Cardiac fibroblast (primary cell): Measurements from ENCODE around the gene RTP2.

ENCODE experiments used
- DNase-seq, 2 donors: peaks; one replicate each; pipeline versions ENCODE4 v3.0.0 to v3.0.0-alpha.2; 2010; ENCODE audit warnings: low read depth in 2 of 2
- H3K4me3 ChIP-seq, 2 donors: replicated peaks in 1 of 2; 1 replicate in 1 of 2; 2 replicates in 1 of 2; pipeline ENCODE4 v1.5.1; 2011; ENCODE audit warnings: low read depth in 2 of 2, low read length in 2 of 2, mild to moderate bottlenecking in 2 of 2, moderate library complexity in 1 of 2
- TF ChIP-seq, protein P1 (sequence below): IDR thresholded peaks from one replicate; pipeline ENCODE4 v1.5.1; 2011; ENCODE audit warnings: low read depth, mild to moderate bottlenecking, low read length, inconsistent platforms

Gene RTP2

DNA sequence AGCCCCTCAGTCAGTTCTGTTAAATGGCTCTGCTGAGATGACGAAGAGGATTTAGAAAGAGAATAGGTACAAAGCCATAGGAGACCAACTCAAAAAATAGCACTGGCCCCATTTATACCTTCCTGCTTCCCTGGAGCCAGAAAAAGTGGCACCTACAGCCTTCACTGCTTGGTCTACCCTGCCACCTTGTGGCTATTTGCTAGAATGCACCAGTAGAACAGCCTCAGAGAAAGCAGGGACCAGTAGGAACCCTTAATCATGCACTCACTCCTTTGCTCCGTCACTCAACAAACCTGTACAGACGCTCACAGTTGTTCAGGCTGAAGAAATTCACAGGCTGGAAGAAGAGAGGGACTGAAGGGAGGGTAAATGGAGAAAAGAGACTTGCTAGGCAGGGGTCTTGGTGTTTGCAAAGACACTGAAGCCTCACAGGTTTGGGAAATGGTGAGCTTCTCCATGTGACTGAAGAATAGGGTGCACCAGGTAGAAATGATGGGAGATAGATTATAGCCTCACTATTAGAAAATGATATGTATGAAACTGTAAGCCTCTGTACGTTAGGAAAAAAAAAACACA lies 12.1 kb upstream of the RTP2 start:
- DNase-seq: peak; percentile 80 to 83
- TF ChIP-seq, protein P1, sequence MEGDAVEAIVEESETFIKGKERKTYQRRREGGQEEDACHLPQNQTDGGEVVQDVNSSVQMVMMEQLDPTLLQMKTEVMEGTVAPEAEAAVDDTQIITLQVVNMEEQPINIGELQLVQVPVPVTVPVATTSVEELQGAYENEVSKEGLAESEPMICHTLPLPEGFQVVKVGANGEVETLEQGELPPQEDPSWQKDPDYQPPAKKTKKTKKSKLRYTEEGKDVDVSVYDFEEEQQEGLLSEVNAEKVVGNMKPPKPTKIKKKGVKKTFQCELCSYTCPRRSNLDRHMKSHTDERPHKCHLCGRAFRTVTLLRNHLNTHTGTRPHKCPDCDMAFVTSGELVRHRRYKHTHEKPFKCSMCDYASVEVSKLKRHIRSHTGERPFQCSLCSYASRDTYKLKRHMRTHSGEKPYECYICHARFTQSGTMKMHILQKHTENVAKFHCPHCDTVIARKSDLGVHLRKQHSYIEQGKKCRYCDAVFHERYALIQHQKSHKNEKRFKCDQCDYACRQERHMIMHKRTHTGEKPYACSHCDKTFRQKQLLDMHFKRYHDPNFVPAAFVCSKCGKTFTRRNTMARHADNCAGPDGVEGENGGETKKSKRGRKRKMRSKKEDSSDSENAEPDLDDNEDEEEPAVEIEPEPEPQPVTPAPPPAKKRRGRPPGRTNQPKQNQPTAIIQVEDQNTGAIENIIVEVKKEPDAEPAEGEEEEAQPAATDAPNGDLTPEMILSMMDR: peak; percentile 96
- H3K4me3 ChIP-seq: no peak overlapping the region

DNA sequence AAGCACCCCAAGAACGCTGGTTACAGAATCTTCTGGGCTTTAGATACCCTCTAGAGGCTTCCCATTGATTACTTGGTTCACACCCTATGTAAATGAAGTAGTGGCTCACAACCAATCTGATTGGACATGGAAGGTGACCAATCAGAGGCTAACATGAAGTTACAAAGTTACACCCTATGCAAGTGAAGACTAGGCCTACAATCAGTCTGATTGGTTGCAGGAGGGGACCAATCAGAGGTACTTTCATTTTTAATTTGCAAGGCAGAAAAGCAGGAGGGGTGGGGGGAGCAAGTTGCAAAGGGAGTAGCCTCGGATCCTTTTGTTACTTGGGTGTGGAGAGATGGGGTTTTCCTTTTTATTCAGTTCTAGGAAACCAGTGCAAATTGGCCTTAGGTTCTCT lies 11.1 kb upstream of the RTP2 start:
- DNase-seq: peak; percentile 46 to 68
- TF ChIP-seq, protein P1: no peak
- H3K4me3 ChIP-seq: no peak overlapping the region

GRCh38 chr3:187709155-187709554 lies 6.8 kb upstream of the RTP2 start:
- DNase-seq: no peak
- TF ChIP-seq, protein P1: no peak

DNA sequence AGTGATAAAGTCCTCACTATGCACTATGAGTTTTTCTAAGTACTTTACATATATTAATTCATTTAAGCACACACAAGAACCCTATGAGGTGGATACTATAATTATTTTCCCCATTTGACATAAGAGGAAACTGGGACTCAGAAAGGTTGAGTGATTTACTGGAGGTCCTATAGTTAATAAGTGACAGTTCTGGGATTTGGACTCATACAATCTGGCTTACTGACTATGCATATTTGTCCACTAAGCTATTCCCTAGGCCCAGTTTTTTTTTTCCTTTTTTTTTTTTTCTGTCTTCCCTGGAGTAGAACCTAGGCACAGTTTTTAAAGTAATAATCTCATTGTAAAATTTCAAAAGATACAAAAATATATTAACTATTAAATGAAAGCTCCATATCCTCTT lies 6.3 kb upstream of the RTP2 start:
- H3K4me3 ChIP-seq: no peak overlapping the region
- TF ChIP-seq, protein P1: no peak
- no peak for DNase-seq

More at GRCh38 chr3:187709155-187709554, 6.8 kb upstream of the RTP2 start:
- H3K4me3 ChIP-seq: no peak overlapping the region

GRCh38 chr3:187706971-187707370 lies 4.6 kb upstream of the RTP2 start:
- no peak overlapping the region for H3K4me3 ChIP-seq
- peak in 1 of 2 donors; percentile 14 for DNase-seq
- TF ChIP-seq, protein P1: no peak

DNA sequence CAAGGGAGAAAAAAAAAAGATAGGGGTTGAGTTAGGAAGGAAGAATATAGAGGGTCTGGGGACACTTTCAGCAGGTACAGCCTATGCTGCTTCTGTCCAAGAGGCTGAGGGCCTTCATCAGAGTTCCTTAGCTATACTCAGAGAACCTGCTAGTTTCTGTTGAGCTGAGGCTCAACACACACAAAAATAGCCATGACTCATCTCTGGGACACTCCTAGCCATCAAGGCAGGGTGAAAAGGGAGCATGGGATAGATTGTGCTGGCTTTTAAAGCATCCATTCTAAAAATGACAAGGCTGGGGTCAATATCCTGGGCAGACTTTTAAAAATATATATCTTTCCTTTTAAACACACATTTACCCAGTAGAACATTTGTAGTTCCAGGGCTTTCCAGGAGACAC lies 2.8 kb upstream of the RTP2 start:
- no peak for DNase-seq
- TF ChIP-seq, protein P1: no peak
- no peak overlapping the region for H3K4me3 ChIP-seq

DNA sequence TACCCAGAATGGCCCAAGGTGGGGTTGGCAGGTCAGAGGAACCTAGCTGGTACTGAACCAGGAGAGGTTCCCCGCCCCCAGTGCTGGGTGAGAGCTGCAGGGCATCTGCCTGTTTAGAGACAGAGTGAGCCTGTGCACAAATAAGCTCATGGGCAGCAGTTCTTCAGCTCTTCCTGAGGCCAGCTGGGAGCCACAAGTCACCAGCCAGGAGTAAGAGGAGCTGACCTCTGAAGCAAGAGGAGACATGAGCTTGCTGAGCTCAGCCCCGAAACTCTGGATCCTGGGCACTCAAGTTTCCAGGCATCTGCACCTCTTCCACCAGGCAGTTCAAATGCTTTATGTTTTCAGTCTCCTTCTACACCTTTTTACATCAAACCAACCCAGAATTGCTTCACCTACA lies 2.1 kb downstream of the RTP2 start:
- DNase-seq: no peak
- TF ChIP-seq, protein P1: no peak
- no peak overlapping the region for H3K4me3 ChIP-seq
